Smooth muscle cell (in vitro differentiated cells): ENCODE data around the gene RBMS1. TPM values are rescaled to one million over a fixed set of nuclear protein-coding genes. Genes with fewer than 3 reads are reported as not detected.
A peak's percentile ranks its signal among the peaks of the same experiment; 100 is the strongest.

Experiments
- DNase-seq: peaks from one replicate; lab custom pipeline; 2025; ENCODE audit not compliant: unreplicated experiment; lab: John Stamatoyannopoulos, UW
- H2AFZ ChIP-seq: fragments of 200-600 bp; sonication (generic); 2 replicates; pipeline ENCODE4 v1.6.0; 2016; ENCODE audit warnings: antibody characterized with exemption, low read depth, mild to moderate bottlenecking
- H3F3A ChIP-seq: fragments of 200-600 bp; sonication (generic); 2 replicates; pipeline ENCODE4 v1.6.0; 2017; ENCODE audit warnings: antibody characterized with exemption, low read depth
- H3K27ac ChIP-seq: fragments of 200-600 bp; sonication (generic); 2 replicates; pipeline ENCODE4 v1.5.1; 2016; ENCODE audit warnings: low read depth, mild to moderate bottlenecking
- H3K27me3 ChIP-seq: fragments of 200-600 bp; sonication (generic); 2 replicates; pipeline ENCODE4 v1.6.1; 2016; ENCODE audit warnings: low read depth, mild to moderate bottlenecking
- H3K36me3 ChIP-seq: fragments of 200-600 bp; sonication (generic); 2 replicates; pipeline ENCODE4 v1.5.1; 2016; ENCODE audit warnings: low read depth
- H3K4me1 ChIP-seq: fragments of 200-600 bp; sonication (generic); 2 replicates; pipeline ENCODE4 v1.5.1; 2016; ENCODE audit warnings: low read depth
- H3K4me2 ChIP-seq: fragments of 200-600 bp; sonication (generic); 2 replicates; pipeline ENCODE4 v1.6.0; 2016; ENCODE audit warnings: mild to moderate bottlenecking
- H3K4me3 ChIP-seq: fragments of 200-600 bp; sonication (generic); 2 replicates; pipeline ENCODE4 v1.5.1; 2016; ENCODE audit warnings: mild to moderate bottlenecking
- H3K79me2 ChIP-seq: fragments of 200-600 bp; sonication (generic); 2 replicates; pipeline ENCODE4 v1.6.0; 2016; ENCODE audit warnings: low read depth, mild to moderate bottlenecking
- H3K9ac ChIP-seq: fragments of 200-600 bp; sonication (generic); 2 replicates; pipeline ENCODE4 v1.6.0; 2016; ENCODE audit warnings: low read depth
- H3K9me3 ChIP-seq: fragments of 200-600 bp; sonication (generic); replicated peaks from 2 replicates; pipeline ENCODE4 v1.5.1; 2016; ENCODE audit warnings: low read depth
- H4K20me1 ChIP-seq: fragments of 200-600 bp; sonication (generic); 2 replicates; pipeline ENCODE4 v1.6.0; 2016; ENCODE audit warnings: low read depth
- CTCF ChIP-seq: fragments of 200-600 bp; sonication (generic); IDR thresholded peaks from 2 replicates; pipeline ENCODE4 v1.5.1; 2017; ENCODE audit warnings: borderline replicate concordance, mild to moderate bottlenecking, antibody characterized with exemption; ENCODE audit not compliant: insufficient read depth, poor library complexity, severe bottlenecking
- WGBS: methylation state at CpG from one replicate; pipeline ENCODE4 v1.1.7; 2016; ENCODE audit warnings: low lambda C conversion rate; 5-methylcytosine and 5-hydroxymethylcytosine counted together
- polyA plus RNA-seq: library from polyadenylated mRNA; unstranded; fragments of >200 nt; fragmentation: Nextera tagmentation; extraction: Ambion mirVana; gene quantifications from 2 replicates; pipeline ENCODE4 v1.2.1, GENCODE V29; 2016
- total RNA-seq: library from RNA; depleted of rRNA; stranded (reverse); fragments of >200 nt; gene quantifications from 2 replicates; pipeline ENCODE4 v1.2.3, GENCODE V29; 2014

RBMS1 gene
- total and polyA plus RNA-seq, 2 experiments from 2014 or later, result 103 to 160 TPM

- TF ChIP-seq CTCF, result no peak
- DNase-seq, result no peak
- H3K36me3 ChIP-seq, result peaks cover 21% of the 10 kb centered on the region
- H3K4me3 ChIP-seq, result no peak overlapping the region
- WGBS, result 80% methylated on average over 2 of the region's 2 CpGs
- peaks cover 1% of the 10 kb centered on the region for H4K20me1 ChIP-seq
- peaks cover 5% of the 10 kb centered on the region for H3F3A ChIP-seq
- no peaks in the 10 kb centered on the region for H3K9me3 ChIP-seq
- peak overlapping the region; percentile 34 for H3K27ac ChIP-seq
- peaks cover 4% of the 10 kb centered on the region for H3K4me1 ChIP-seq
- H3K27me3 ChIP-seq, result no peaks in the 10 kb centered on the region
- H3K79me2 ChIP-seq, result peaks cover 23% of the 10 kb centered on the region
- no peak overlapping the region for H3K4me2 ChIP-seq
- no peak overlapping the region for H2AFZ ChIP-seq
- no peak overlapping the region for H3K9ac ChIP-seq
Observed at GRCh38 chr2:160288324-160288723, 205.3 kb downstream of the RBMS1 start.

GRCh38 chr2:160287476-160287875 lies 206.1 kb downstream of the RBMS1 start:
- Histone ChIP-seq H3K4me2 (no peak overlapping the region), H3K9ac (no peak overlapping the region), H3K36me3 (peaks cover 29% of the 10 kb centered on the region), H3K4me1 (no peaks in the 10 kb centered on the region), H3F3A (peaks cover 5% of the 10 kb centered on the region), H3K4me3 (no peak overlapping the region), H3K79me2 (peaks cover 26% of the 10 kb centered on the region), H3K27me3 (no peaks in the 10 kb centered on the region), H2AFZ (no peak overlapping the region), H3K27ac (peak overlapping the region; percentile 19), H3K9me3 (no peaks in the 10 kb centered on the region), H4K20me1 (peaks cover 8% of the 10 kb centered on the region)
- TF ChIP-seq CTCF, result no peak
- no peak for DNase-seq
- 70% methylated on average over 3 of the region's 3 CpGs for WGBS

DNA sequence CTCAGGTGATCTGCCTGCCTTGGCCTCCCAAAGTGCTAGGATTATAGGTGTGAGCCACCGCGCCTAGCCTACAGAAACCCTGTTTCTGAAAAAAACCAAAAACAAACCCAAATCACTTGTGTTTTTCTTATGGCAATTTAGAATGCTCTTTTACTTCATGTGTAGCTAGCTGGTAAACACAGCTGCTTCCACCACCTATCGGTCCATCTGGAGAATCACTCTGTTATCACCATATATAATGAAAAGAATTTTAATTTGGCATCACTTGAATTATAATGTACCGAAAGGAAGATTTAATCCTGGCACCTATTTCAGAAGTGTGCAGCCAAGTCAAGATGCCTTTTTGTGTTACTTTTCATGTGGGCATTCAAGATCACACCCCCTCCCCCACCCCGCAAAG lies 207.1 kb downstream of the RBMS1 start:
- H4K20me1 ChIP-seq, result peaks cover 8% of the 10 kb centered on the region
- no peak for TF ChIP-seq CTCF
- no peak overlapping the region for H3K4me2 ChIP-seq
- H3F3A ChIP-seq, result peaks cover 10% of the 10 kb centered on the region
- peaks cover 26% of the 10 kb centered on the region for H3K79me2 ChIP-seq
- H3K4me1 ChIP-seq, result no peaks in the 10 kb centered on the region
- no peak overlapping the region for H3K9ac ChIP-seq
- H3K9me3 ChIP-seq, result no peaks in the 10 kb centered on the region
- H3K36me3 ChIP-seq, result peaks cover 31% of the 10 kb centered on the region
- no peaks in the 10 kb centered on the region for H3K27me3 ChIP-seq
- no peak overlapping the region for H3K4me3 ChIP-seq
- no peak overlapping the region for H3K27ac ChIP-seq
- 98% methylated on average over 5 of the region's 5 CpGs for WGBS
- no peak for DNase-seq
- H2AFZ ChIP-seq, result no peak overlapping the region

DNA sequence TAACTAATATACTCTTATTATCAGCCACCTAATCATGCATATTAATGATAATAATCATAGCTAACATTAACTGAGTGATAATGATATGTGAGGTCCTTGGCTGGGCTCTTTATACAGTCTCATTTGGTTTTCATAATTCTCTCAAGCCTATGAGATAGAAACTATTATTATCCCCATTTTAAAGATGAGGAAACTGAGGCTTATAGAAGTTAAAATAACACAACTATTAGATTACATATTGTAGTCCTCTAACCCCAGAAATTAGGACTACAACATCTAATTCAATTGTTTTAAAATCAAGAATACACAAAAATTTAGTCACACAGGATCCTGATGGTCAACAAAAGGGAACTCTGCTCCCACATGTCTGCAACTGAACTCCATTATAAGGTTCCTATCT lies 209.9 kb downstream of the RBMS1 start:
- Histone ChIP-seq H3K36me3 (peaks cover 38% of the 10 kb centered on the region), H3K4me1 (no peaks in the 10 kb centered on the region), H3F3A (peaks cover 18% of the 10 kb centered on the region), H3K27ac (no peak overlapping the region), H3K79me2 (peaks cover 26% of the 10 kb centered on the region), H2AFZ (no peak overlapping the region), H3K27me3 (no peaks in the 10 kb centered on the region), H3K4me3 (no peak overlapping the region), H3K9ac (no peak overlapping the region), H4K20me1 (peaks cover 8% of the 10 kb centered on the region), H3K4me2 (no peak overlapping the region), H3K9me3 (no peaks in the 10 kb centered on the region)
- no peak for DNase-seq
- TF ChIP-seq CTCF, result no peak
